C4-2B (cell line): Measurements from ENCODE around the gene NFAT5.

Experiments used
- H3K27ac ChIP-seq: fragments of 450-650 bp; 2 replicates; pipeline ENCODE4 v1.5.1; 2017
- ZFX ChIP-seq: fragments of 450-650 bp; IDR thresholded peaks from 2 replicates; pipeline ENCODE4 v1.6.1; 2017
- TF ChIP-seq, protein P1 (sequence below): fragments of 450-650 bp; conservative IDR thresholded peaks from 2 replicates; pipeline ENCODE4 v1.5.1; 2017; ENCODE audit warnings: mild to moderate bottlenecking

NFAT5 gene

GRCh38 chr16:69593751-69594255, 28.0 kb downstream of the NFAT5 start:
- no peak overlapping the region for H3K27ac ChIP-seq
- TF ChIP-seq, protein P1, sequence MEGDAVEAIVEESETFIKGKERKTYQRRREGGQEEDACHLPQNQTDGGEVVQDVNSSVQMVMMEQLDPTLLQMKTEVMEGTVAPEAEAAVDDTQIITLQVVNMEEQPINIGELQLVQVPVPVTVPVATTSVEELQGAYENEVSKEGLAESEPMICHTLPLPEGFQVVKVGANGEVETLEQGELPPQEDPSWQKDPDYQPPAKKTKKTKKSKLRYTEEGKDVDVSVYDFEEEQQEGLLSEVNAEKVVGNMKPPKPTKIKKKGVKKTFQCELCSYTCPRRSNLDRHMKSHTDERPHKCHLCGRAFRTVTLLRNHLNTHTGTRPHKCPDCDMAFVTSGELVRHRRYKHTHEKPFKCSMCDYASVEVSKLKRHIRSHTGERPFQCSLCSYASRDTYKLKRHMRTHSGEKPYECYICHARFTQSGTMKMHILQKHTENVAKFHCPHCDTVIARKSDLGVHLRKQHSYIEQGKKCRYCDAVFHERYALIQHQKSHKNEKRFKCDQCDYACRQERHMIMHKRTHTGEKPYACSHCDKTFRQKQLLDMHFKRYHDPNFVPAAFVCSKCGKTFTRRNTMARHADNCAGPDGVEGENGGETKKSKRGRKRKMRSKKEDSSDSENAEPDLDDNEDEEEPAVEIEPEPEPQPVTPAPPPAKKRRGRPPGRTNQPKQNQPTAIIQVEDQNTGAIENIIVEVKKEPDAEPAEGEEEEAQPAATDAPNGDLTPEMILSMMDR: no peak
- TF ChIP-seq ZFX: no peak

DNA sequence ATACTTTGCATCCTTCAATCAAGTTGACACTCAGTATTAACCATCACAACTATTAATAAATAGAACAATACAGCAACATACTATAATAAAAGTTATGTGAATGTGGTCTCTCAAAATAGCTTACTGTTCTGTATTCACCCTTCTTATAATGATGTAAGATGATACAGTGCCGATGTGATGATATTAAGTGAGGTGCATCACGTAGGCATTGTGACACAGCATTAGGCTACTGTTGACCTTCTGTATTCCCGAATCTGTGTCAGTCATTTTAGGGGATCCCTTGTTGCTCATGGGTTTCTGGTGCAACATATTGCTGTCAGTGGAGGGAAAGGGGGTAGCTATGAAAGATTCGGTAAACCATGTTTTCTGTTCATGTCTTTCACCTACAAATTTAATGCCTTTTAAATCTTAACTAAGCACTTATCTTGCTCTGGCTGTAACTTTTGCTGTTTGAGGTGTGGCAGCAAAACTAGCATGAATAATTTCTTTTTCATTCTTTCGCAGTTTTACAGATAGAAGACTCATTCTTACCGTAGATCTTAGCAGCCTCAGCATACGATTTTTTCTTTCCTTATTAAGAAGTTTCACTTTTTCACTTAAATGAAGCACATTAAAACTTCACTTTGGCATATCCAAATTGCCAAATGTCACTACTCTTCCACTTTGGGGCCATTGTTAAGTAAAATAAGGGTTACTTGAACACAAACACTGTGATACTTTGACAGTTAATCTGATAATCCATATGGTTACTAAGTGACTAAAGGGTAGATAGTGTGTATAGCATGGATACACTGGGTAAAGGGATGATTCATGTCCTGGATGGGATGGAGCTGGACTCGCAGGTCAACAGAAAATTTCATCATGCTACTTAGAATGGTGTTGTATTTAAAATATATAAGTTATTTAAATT, 29.6 kb downstream of the NFAT5 start:
- TF ChIP-seq ZFX: no peak
- TF ChIP-seq, protein P1: no peak
- no peak overlapping the region for H3K27ac ChIP-seq

DNA sequence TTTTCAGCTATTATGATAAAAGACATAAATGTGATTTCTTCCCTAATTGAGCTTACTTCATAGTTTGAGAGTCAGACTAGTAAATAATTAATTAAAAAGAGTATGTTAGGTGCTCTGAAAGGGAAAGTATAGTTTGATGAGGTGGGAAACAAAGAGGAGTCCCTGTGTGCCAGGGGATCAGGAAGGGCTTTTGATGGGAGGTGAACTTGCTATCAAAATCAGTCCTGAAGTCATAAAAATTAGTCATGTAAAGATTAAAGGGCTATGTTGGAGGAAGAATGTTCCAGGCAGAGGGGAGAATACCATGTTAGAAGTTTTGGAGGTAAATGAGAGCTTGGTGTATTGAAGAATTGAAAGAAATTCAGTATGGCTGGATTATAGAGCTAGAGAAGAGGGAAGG, 31.0 kb downstream of the NFAT5 start:
- no peak overlapping the region for H3K27ac ChIP-seq

GRCh38 chr16:69598045-69598444, 32.3 kb downstream of the NFAT5 start:
- no peak for TF ChIP-seq ZFX
- TF ChIP-seq, protein P1: no peak
- no peak overlapping the region; the same call in 1 of the 2 replicates for H3K27ac ChIP-seq

More for the DNA sequence above, 31.0 kb downstream of the NFAT5 start:
- TF ChIP-seq, protein P1: no peak
- TF ChIP-seq ZFX: no peak

DNA sequence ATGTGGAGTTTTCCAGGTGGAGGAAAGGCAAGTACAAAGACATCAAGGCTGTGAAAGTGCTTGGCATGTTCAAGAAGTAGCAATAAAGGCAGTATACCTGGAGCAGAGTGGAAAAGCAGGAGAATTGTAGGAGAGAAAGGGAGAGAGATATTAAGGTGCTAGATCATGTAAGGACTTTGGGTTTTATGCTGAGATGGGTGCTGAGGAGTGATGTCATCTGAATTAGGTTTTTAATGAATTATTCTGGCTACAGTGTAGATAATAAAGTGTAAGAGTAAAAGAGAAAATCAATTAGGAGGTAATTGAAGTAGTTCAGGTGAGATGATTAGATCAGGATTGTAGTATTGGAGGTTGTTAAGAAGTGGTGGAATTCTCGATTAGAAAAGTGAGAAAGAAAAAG, 34.0 kb downstream of the NFAT5 start:
- no peak for TF ChIP-seq ZFX
- TF ChIP-seq, protein P1: no peak
- no peak overlapping the region for H3K27ac ChIP-seq

GRCh38 chr16:69600202-69600601, 34.4 kb downstream of the NFAT5 start:
- TF ChIP-seq ZFX: no peak
- TF ChIP-seq, protein P1: no peak
- H3K27ac ChIP-seq: no peak overlapping the region

DNA sequence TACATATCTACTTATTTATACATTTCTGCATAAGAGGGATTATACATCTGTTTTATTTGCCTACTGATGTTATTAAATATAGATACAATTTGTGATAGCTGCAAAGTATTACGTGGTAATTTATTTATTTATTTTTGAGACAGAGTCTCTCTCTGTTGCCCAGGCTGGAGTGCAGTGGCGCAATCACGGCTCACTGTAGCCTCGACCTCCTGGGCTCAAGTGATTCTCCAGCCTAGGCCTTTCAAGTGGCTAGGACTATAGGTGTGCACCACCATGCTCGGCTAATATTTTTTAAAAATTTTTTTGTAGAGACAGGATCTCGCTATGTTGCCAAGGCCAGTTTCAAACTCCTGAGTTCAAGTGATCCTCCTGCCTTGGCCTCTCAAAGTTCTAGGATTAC, 35.5 kb downstream of the NFAT5 start:
- TF ChIP-seq, protein P1: no peak
- TF ChIP-seq ZFX: no peak
- no peak overlapping the region for H3K27ac ChIP-seq
